Kidney tubule cell (primary cell): ENCODE measurements around the gene ZNHIT6.
"Not testable (repeated sequence)": the region's sequence is repeated elsewhere in the genome, so short reads cannot be mapped to it uniquely, and the experiment has no call there.

Source experiments
- DNase-seq: peaks from one replicate; pipeline ENCODE4 v3.0.0-alpha.2; 2018; ENCODE audit warnings: low spot score

ZNHIT6 gene, protein sequence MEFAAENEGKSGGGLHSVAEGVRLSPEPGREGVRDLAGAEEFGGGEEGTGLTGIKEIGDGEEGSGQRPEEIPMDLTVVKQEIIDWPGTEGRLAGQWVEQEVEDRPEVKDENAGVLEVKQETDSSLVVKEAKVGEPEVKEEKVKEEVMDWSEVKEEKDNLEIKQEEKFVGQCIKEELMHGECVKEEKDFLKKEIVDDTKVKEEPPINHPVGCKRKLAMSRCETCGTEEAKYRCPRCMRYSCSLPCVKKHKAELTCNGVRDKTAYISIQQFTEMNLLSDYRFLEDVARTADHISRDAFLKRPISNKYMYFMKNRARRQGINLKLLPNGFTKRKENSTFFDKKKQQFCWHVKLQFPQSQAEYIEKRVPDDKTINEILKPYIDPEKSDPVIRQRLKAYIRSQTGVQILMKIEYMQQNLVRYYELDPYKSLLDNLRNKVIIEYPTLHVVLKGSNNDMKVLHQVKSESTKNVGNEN

DNA sequence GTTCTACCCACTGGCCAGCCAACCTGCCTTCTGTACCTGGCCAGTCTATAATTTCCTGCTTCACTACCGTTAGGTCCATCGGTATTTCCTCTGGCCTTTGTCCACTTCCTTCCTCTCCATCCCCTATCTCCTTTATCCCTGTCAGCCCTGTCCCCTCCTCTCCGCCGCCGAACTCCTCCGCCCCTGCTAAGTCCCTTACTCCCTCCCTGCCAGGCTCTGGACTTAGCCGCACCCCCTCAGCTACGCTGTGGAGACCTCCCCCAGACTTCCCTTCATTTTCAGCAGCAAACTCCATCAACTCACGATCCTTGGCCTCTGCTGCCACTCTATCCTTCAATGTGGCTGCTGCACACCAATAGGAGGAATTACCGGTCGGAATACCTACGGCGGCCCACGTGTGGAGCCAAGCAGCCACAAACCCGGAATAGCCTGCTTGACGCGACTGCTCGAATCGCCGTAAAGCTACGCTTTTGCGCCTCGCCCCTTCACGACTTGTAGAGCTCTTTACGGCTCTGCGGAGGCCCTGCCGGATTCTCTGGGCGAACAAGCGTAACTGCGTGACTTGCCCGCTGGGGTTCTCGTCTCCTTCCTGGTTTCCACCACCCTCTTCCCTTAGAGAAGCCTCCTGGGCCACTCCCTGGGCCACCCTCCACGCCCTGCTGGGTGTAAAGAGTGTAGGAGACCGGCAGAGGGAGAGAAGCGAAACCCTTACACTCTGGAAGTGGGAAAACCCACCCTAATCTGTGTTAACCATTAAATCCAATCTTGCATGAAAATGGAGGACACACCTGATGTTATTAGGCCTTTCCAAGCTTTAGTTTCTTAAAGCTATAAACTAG lies at the start of gene ZNHIT6:
Gene ZNHIT6 (minus strand): TSS at position 444 of the 839 bp plus-strand sequence. CDS start 149 bp downstream, at position 295.
- DNase-seq, result peak; percentile 99

DNA sequence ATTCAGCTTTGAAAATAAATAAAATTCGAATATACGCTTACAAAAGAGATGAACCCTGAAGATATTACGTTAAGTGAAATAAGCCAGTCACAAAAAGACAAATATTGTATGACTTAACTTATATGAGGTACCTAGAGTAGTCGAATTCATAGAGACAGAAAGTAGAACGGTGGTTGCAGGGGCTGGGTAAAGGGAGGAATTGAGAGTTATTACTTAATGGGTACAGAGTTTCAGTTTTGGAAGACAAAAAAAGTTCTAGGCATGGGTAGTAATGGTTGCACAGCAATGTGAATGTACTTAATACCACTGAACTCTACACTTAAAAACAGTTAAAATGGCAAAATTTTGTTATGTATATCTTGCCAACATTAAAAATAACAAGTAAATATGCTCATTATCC lies 48.6 kb upstream of the ZNHIT6 start:
- DNase-seq, result no peak

DNA sequence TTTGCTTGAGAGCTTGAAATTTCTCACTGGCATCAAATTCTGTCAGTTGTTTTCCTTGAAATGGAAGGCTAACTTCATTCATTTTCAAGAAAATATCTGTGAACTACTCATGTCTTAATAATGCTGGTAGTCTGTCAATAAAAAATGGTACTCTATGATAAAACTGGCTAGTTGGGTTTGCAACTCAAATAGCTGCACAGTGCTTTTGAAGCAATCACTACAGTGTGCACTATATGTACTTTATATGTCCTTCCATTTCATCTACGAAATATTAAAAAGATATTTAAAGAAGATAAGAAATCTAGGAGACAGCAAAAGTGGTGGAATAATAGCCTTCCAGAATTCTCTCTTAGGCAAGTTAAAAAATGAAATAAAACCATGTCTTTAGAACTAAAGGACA lies 39.9 kb upstream of the ZNHIT6 start:
- no peak for DNase-seq

DNA sequence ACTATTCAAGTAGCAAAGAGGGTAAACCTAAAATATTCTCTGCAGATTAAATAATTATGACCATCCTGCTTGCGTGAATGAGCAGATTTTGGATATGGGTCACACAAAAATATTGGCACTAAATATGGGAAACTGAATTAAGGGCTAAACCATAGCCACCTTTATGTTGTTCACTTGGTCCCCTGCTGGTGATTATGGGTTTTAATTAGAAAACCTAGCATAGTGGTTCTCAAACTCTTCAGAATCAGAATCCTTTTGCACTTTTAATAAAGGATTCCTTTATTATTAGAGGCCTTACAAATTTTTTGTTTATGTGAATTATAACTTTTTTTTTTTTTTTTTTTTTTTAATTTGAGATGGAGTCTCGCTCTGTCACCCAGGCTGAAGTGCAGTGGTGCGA lies 38.5 kb upstream of the ZNHIT6 start:
- no peak for DNase-seq

DNA sequence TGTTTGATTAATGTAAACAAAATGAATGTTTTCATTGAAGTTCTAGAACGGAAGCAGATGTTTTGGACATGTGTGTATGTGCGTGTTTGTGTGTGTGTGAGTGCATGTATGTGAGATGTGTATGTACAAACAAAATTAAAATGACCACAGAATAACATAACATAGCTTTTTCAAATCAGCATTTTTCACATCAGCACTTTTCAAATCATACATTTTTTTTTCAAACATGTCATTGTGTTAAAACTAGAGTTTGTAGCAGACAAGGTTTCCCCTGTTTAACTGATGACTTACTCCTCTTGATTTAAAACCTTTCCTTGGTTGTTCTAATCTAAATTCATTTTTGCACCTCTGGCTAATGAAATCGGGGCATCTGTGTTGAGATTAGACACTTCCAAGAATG lies 35.6 kb upstream of the ZNHIT6 start:
- no peak for DNase-seq

DNA sequence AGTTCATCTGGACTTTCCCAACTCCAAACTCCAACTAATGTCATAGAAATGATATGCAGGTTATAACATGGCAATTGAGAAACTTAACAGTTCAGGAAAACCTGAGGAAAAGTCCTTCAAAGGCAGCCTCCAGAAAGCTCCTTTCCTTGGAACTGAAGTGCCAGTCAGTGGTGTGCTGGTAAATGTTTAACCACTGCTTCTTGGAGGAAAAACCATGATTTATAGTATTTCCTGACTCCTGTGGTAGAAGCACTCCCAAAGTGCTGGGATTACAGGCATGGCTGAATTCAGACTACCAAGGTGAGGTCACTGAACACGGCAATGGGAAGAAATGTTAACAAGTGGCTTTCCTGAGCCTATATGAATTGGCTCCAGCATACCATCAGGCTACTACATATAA lies 26.7 kb upstream of the ZNHIT6 start:
- peak; percentile 91 for DNase-seq

DNA sequence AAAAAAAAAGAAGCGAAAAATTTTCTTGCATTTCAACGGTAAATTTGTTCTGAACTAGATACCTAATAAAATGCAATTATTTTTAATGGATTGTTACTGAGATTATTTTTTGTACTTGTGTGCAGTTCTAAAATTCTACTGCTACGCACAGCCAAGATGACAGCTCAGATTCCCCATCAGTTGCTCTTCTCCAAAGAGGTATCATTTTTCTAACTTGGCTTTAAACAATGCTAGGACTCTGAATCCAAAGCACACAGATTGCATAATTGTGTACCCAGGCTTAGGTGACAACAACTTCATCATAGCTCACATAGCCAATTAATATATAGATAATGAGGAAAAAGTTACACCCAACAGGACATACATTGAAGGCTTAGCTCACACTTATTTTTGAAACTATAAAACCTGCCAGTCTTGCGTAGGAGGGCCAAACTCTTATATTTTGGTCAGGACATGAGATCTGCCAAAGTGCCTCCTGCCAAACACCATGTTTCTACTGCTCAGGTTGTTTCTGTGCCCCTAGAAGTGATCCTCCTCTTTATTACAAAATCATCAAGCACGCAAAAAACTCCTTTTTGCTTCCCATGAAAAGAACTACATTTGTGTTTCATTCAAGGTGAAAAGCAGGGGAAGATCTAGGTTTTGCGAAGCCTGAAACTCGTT lies 10.6 kb upstream of the ZNHIT6 start:
- DNase-seq, result no peak

DNA sequence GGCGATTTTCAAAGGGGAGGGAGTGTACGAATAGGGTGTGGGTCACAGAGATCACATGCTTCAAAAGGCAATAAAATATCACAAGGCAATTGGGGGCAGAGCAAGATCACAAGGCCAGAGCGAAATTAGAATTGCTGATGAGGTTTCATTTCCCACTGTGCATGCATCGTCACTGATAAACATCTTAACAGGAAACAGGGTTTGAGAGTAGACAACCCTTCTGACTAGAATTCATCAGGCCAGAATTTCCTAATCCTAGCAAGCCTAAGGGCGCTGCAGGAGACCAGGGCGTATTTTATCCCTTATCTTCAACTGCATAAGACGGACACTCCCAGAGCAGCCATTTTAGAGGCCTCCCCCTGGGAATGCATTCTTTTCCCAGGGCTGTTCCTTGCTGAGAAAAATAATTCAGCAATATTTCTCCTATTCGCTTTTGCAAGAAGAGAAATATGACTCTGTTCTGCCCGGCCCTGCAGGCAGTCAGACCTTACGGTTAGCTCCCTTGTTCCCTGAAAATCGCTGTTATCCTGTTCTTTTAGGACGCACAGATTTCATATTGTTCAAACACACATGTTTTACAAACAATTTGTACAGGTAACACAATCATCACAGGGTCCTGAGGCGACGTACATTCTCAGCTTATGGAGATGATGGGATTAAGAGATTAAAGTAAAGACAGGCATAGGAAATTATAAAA lies 6.3 kb upstream of the ZNHIT6 start:
- not testable (repeated sequence) for DNase-seq

DNA sequence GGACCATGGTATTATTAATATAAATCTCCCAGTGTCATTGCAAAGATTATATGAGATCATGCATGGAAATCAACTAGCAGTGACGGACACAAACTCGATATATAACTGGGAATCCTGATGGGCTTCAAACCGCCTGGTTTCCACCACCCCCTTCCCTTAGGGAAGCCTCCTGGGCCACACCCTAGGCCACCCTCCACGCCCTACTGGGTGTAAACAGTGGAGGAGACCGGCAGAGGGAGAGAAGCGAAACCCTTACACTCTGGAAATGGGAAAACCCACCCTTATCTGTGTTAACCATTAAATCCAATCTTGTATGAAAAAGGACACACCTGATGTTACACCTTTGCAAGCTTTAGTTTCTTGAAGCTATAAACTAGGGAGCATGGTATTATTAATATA lies 595 bp upstream of the ZNHIT6 start:
- peak; percentile 34 for DNase-seq

DNA sequence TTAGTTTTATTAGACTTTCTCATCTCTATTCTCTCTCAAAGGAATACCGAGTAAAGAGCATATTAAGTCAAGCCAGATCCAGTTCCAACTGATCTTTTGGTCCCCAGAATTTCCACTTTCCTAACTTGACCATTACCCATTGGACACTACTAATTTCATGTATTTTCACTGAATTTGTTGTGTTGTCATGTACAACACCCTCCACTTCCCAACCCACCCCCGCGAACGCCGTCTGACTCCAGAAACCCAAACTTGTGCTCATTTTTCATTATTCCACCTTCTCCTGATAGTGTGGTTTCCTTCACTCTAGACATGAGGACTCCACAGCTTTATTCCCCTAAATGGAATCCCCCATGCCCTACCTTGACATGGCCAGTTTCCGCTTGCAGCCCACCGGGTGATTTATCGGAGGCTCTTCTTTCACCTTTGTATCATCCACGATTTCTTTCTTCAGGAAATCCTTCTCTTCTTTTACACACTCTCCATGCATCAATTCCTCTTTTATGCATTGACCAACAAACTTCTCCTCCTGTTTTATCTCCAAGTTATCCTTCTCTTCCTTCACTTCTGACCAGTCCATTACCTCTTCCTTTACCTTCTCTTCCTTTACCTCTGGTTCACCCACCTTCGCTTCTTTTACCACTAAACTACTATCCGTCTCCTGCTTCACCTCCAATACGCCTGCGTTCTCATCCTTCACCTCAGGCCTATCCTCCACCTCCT lies 805 bp downstream of the ZNHIT6 start:
- no peak for DNase-seq

DNA sequence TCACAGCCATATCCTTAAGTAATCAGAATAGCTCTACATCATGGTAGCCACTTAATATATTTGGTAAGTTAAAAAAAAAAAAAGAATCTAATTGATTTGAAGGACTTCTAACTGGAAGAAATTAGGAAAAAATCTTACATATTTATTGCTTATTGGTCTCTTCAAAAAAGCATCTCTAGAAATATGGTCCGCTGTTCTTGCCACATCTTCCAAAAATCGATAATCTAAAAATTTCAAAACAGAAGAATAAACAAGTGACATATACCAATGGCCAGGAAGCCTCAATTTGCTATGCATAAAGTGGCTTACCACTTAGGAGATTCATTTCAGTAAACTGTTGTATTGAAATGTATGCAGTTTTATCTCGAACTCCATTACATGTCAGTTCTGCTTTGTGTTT lies 2.3 kb downstream of the ZNHIT6 start:
- DNase-seq, result no peak

DNA sequence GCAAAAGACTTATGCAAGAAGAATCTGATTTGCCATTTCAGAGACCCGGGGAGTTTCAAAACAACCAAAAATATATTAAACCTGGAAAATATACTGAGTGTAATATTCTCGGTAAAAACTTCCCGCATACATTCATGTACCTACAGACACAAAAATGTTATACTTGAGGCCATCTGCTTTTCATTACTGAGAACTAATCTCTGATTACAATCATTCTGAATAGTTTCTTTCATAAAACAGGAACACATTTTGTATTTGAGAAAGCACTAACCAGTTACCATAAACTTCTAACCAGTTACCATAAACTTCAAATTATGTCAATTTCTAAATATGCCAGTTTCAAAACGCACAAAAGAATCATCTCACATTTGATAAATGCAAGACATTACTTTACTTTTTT lies 7.8 kb downstream of the ZNHIT6 start:
- DNase-seq, result no peak

DNA sequence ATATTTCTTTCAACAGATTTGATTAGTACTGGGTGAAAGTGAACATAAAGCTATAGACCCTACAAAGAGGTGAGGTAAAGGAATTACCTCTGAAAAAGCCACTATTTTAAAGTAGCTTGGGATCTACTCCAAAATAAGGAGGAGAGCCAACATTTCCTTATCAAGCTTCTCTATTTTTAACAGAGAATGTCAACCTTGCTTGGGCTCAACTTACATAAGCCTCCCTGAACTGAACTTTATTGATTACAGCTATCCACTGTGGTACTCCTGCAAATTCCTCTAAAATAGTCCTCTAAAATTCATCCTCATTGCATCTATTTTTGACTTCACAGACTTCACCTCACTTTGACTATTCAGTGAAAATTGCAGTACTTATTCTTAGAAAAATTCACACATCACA lies 10.3 kb downstream of the ZNHIT6 start:
- DNase-seq, result no peak

DNA sequence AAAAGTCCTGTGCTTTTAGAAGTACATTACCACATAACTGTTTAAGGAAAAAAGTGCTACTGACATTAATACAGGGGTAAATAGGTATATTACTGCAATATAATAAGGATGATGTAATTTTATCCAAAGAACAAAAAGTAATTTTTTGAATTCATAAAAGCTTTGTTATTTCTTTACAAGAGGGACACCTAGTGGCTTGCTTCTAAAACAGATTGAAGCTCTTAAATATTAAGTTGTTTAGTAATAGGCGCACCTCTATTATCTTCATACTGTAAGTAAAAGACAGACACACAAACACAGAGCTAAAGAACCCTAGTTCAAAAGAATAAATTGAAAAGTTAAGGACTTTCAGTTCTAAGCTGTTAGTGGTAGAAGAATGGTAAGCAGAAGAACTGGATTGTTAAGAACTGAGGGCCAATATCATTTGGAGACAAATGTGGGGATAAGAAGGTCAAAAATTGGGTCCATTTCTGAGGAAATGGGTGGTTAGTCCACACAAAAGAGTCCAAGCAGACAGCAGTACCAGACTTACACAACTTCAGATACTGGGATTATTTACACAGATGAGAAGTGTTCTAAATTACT lies 15.4 kb downstream of the ZNHIT6 start:
- peak; percentile 59 for DNase-seq

DNA sequence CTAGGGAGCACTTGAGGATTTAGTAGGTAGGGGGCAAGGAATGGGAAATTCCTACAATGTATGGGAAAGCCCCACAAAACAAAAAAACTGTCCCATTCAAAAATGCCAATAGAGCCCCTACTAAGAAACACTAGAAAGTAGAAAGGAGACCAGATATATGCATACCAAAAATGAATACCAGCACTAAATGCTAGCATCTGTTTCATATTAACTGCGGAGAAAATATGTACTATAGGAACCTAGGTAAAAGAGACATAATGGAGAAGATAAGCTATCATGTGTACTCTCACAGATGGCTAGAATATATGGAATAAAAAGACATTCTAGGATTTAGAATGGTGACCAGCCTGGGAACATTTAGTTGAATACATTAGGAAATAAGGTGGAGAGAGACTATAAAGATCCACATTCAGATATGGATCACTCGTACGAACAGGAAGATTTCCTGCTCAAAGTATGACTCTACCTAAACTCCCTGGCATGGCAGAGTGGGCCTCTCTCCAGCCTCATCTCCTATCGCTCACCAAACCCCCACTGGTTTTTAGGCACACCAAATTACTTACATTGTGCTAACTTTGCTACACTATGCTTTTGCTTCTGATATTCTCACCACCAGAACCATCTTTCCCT lies 18.3 kb downstream of the ZNHIT6 start:
- no peak for DNase-seq

DNA sequence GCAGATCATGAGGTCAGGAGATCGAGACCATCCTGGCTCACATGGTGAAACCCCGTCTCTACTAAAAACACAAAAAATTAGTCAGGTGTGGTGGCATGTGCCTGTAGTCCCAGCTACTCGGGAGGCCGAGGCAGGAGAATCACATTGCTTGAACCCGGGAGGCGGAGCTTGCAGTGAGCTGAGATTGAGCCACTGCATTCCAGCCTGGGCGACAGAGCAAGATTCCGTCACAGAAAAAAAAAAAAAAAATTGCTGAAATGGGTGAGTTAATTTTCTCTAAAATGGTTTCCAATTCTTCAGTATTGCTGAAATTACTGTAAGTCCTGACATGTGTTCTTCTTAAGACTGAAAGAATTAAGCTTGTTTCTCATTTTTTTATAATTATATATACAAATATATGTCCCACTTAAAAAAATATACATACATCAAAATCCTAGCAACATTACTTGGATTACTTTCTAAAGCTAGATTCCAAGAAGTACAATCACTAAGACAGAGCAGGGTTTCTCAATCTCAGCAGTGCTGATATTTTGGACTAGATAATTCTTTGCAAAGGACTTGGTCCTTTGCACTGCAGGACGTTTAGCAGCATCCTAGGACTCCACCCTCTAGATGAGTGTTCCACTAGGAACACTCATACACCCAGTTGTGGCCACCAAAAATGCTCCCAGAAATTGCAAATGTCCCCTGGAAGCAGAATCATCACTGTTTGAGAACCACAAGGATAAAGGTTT lies 24.8 kb downstream of the ZNHIT6 start:
- DNase-seq, result no peak

DNA sequence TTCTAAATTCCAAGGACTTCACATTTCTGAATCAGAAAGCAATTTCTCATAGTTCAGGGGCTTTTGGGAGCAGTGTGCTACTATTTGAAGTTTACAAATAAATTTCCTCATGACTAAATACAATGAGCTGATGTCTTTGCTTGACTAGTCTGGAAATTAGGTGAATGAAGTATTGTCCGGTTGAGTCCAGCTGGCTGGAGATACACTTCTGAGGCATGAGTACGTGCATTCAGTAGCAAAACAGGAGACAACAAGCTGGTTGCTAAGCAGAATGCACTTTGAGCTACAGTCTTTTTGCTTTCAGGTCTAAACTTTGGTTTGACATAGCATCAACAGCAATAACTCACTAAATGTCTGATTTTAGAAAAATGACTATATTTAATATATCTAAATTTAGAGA lies 27.1 kb downstream of the ZNHIT6 start:
- peak; percentile 93 for DNase-seq

DNA sequence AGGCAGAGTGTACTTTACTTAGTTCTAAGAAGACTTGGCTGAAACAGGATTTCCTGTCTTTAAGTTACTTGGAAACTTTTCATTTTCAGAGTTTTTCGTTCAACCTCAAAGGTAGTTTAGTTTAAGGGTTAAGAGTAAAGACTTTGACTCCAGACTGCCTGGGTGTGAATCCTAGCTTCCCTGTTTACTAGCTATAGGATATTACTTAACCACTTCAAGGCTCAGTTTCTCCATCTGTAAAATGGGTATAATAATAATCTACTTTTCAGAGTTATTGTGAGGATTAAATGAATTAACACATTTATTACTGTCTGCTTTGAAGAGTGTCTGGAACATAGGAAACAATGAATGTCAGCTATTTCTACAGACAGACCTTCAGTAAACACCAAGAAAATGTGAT lies 30.0 kb downstream of the ZNHIT6 start:
- no peak for DNase-seq

DNA sequence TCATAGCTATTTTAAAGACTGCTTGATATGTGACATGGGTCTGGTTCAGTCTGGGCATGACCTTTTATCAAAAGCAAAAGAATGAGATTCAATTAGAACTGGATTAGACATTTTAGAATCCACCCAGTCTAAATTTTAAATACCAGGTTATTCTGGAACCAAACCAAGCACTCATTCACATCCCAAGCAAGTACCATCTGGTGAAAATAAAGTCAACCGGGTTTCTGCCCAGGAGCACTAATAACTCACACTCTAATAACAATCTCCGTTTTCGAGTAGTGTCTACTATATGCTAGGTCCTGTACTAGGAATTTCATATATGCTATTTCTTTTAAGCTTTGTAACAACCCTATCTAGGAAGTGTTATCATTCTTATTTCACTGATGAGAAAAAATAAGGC lies 30.6 kb downstream of the ZNHIT6 start:
- no peak for DNase-seq
